Natural killer cell (primary cell): Measurements from ENCODE around the gene FGGY. TPM values are rescaled to one million over a fixed set of nuclear protein-coding genes. Genes with fewer than 3 reads are reported as not detected.

Source experiments
- ATAC-seq, 3 donors: fragments of 150-1000 bp in 2 of 3; fragments of 200-7000 bp in 1 of 3; cut with Tn5 transposase; 1 replicate in 1 of 3; 2 replicates in 2 of 3; pipeline ENCODE4 v1.10.0; 2021; ENCODE audit warnings: mild to moderate bottlenecking in 2 of 3, moderate library complexity in 2 of 3
- DNase-seq, 2 donors: peaks; one replicate each; pipeline versions ENCODE4 v3.0.0 to v3.0.0-alpha.2; 2013 to 2021; ENCODE audit warnings: mixed read lengths in 1 of 2
- H3K27ac ChIP-seq: one replicate; pipeline ENCODE4 v1.5.1; 2013; ENCODE audit warnings: mild to moderate bottlenecking, low read length
- H3K27me3 ChIP-seq: one replicate; pipeline ENCODE4 v1.6.1; 2013; ENCODE audit warnings: low read length; ENCODE audit not compliant: control insufficient read depth, insufficient read depth
- H3K36me3 ChIP-seq: one replicate; pipeline ENCODE4 v1.6.1; 2013; ENCODE audit warnings: low read length; ENCODE audit not compliant: control insufficient read depth, insufficient read depth
- H3K4me1 ChIP-seq: one replicate; pipeline ENCODE4 v1.6.1; 2013; ENCODE audit warnings: low read length; ENCODE audit not compliant: control insufficient read depth, insufficient read depth
- H3K4me3 ChIP-seq: one replicate; pipeline ENCODE4 v1.5.1; 2013; ENCODE audit warnings: low read length
- H3K9me3 ChIP-seq: one replicate; pipeline ENCODE4 v1.6.1; 2013; ENCODE audit warnings: low read length; ENCODE audit not compliant: control insufficient read depth, insufficient read depth
- H3K27ac Mint-ChIP-seq, 2 donors: one replicate each; pipeline ENCODE4 v1.8.0; 2022; ENCODE audit warnings: mild to moderate bottlenecking in 2 of 2, mixed read lengths in 2 of 2, moderate library complexity in 1 of 2
- H3K27me3 Mint-ChIP-seq, 2 donors: one replicate each; pipeline ENCODE4 v1.8.0; 2022; ENCODE audit warnings: low read depth in 2 of 2, mixed read lengths in 2 of 2
- H3K36me3 Mint-ChIP-seq: one replicate; pipeline ENCODE4 v1.8.0; 2022; ENCODE audit warnings: mixed read lengths
- H3K4me1 Mint-ChIP-seq, 2 donors: one replicate each; pipeline ENCODE4 v1.8.0; 2022; ENCODE audit warnings: mixed read lengths in 2 of 2
- H3K4me3 Mint-ChIP-seq: one replicate; pipeline ENCODE4 v1.8.0; 2022; ENCODE audit warnings: mild to moderate bottlenecking, moderate library complexity, mixed read lengths
- H3K9me3 Mint-ChIP-seq, 2 donors: one replicate each; pipeline ENCODE4 v1.8.0; 2022; ENCODE audit warnings: mixed read lengths in 2 of 2
- WGBS: methylation state at CpG from one replicate; pipeline ENCODE4 v1.1.7; 2013; ENCODE audit warnings: missing lambda C conversion rate; ENCODE audit not compliant: insufficient coverage; 5-methylcytosine and 5-hydroxymethylcytosine counted together
- intact Hi-C: fragments of 100-400 bp; cut with micrococcal nuclease; formaldehyde crosslinking; loops from one replicate; pipeline ENCODE4 v1.14.2; 2022
- total RNA-seq, 4 donors: library from RNA; stranded (reverse); fragments of 120-200 nt in 1 of 4; gene quantifications; one replicate each; pipeline versions ENCODE4 v1.2.3 to v1.2.4, GENCODE V29; 2013 to 2022
- TF ChIP-seq, protein P1 (sequence below): fragments of 200-600 bp; IDR thresholded peaks from one replicate; pipeline ENCODE4 v1.8.0; 2022; ENCODE audit warnings: antibody characterized with exemption

Gene FGGY
- total RNA-seq, 3 donors from 2014 or later (not counting 1 experiment from before 2014, with no cell fraction given), result 21.8 to 31.5 (median 21.8) TPM

DNA sequence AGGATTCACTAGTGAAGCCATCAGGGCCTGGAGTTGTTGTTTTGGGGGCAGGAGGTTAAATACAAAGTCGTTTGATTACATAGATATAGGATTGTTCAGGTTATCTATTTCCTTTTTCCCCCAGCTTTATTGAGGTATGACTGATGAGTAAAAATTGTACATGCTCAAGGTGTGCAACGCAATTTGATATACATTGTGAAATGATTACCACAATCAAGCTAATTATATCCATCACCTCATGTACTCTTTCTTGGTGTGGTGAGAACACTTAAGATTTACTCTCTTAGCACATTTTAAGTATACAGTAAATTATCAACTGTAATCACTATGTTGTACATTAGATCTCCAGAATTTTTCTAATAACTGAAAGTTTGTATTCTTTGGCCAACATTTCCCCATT is 6.0 kb downstream of the FGGY start:
- WGBS, result no CpG with 5 or more reads among the region's 2 CpGs
- intact Hi-C loops, result no loop called here
- Histone ChIP-seq H3K36me3 (no peaks in the 10 kb centered on the region), H3K9me3 (peaks cover 4% of the 10 kb centered on the region), H3K4me3 (no peak overlapping the region), H3K4me1 (no peaks in the 10 kb centered on the region), H3K27me3 (no peaks in the 10 kb centered on the region), H3K27ac (no peak overlapping the region)
- TF ChIP-seq, protein P1, sequence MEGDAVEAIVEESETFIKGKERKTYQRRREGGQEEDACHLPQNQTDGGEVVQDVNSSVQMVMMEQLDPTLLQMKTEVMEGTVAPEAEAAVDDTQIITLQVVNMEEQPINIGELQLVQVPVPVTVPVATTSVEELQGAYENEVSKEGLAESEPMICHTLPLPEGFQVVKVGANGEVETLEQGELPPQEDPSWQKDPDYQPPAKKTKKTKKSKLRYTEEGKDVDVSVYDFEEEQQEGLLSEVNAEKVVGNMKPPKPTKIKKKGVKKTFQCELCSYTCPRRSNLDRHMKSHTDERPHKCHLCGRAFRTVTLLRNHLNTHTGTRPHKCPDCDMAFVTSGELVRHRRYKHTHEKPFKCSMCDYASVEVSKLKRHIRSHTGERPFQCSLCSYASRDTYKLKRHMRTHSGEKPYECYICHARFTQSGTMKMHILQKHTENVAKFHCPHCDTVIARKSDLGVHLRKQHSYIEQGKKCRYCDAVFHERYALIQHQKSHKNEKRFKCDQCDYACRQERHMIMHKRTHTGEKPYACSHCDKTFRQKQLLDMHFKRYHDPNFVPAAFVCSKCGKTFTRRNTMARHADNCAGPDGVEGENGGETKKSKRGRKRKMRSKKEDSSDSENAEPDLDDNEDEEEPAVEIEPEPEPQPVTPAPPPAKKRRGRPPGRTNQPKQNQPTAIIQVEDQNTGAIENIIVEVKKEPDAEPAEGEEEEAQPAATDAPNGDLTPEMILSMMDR, result no peak
- ATAC-seq (no peak), DNase-seq (no peak)
- Mint-ChIP-seq H3K9me3 (peaks cover 0 to 14% of the 10 kb centered on the region in 2 donors), H3K36me3 (peaks cover 27% of the 10 kb centered on the region), H3K4me1 (peaks cover 4 to 16% of the 10 kb centered on the region in 2 donors), H3K4me3 (no peak overlapping the region), H3K27ac (no peak overlapping the region), H3K27me3 (no peaks in the 10 kb centered on the region)

DNA sequence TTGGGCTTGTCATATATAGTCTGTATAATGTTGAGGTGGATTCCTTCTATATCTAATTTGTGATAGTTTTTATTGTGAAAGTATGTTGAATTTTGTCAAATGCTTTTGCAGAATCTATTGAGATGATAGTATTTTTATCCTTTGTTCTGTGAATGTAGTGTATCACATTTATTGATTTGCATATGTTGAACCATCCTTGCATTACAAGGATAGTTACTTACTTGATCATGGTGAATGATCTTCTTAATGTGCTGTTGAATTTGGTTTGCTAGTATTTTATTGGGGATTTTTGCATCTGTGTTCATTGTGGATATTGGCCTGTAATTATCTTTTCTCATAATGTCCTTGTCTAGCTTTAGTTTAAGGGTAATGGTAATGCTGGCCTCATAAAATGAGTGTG is 8.3 kb downstream of the FGGY start:
- TF ChIP-seq, protein P1, result no peak
- Histone ChIP-seq H3K27me3 (no peaks in the 10 kb centered on the region), H3K9me3 (peaks cover 4% of the 10 kb centered on the region), H3K4me3 (no peak overlapping the region), H3K27ac (no peak overlapping the region), H3K4me1 (no peaks in the 10 kb centered on the region), H3K36me3 (no peaks in the 10 kb centered on the region)
- H3K9me3 Mint-ChIP-seq, result peaks cover 0 to 14% of the 10 kb centered on the region in 2 donors
- intact Hi-C loops, result no loop called here
- H3K27me3 Mint-ChIP-seq, result no peaks in the 10 kb centered on the region
- H3K4me1 Mint-ChIP-seq, result peaks cover 17 to 30% of the 10 kb centered on the region in 2 donors
- no peak overlapping the region for H3K27ac Mint-ChIP-seq
- ATAC-seq (no peak), DNase-seq (no peak)
- no peak overlapping the region for H3K4me3 Mint-ChIP-seq
- H3K36me3 Mint-ChIP-seq, result peaks cover 27% of the 10 kb centered on the region

DNA sequence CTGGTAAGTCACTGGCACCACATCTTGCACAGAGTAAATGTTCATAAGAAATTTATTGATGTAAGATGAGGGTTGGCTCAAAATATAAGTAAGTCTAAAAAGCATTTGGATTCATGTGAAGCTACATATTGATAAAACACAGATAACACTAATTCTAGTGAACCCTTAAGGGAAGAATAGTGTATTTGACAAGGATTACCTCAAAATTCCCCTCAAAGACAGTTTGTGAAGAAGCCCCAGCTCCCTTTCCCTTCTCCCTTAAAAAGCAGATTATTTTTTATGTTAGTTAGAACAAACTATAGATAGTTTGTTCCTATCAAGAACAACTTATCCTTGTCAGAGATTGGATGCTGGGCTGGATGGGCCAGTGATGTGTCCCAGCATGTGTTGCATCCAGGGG is 10.7 kb downstream of the FGGY start:
- no peak for DNase-seq
- Histone ChIP-seq H3K4me3 (no peak overlapping the region), H3K4me1 (no peaks in the 10 kb centered on the region), H3K9me3 (peaks cover 4% of the 10 kb centered on the region), H3K27me3 (no peaks in the 10 kb centered on the region), H3K27ac (no peak overlapping the region), H3K36me3 (no peaks in the 10 kb centered on the region)
- H3K4me1 Mint-ChIP-seq, result peaks cover 17 to 35% of the 10 kb centered on the region in 2 donors
- TF ChIP-seq, protein P1, result no peak
- no peak for ATAC-seq
- H3K36me3 Mint-ChIP-seq, result peaks cover 22% of the 10 kb centered on the region
- H3K4me3 Mint-ChIP-seq, result peak overlapping the region; percentile 29
- peaks cover 0 to 11% of the 10 kb centered on the region in 2 donors for H3K9me3 Mint-ChIP-seq
- H3K27me3 Mint-ChIP-seq, result no peaks in the 10 kb centered on the region
- no peak overlapping the region for H3K27ac Mint-ChIP-seq
- intact Hi-C loops, result no loop called here

DNA sequence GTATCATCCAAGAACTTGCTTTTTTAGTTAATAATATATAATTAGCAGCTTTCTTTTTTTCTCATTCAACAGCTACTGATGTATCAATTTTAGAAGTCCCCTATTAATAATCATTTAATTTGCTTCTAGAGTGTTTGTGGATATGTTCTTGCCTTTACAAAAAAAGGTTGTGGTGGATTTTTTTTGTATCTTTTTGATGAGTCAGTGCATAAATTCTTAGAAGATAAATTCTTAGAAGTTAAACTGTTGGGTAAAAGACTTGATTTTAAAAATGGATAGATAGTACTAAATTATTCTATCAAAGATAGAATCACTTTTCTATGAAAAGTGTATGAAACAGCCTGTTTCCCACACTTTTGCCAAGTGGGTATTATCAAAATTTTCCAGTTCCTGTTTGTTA is 11.9 kb downstream of the FGGY start:
- H3K9me3 Mint-ChIP-seq, result peaks cover 0 to 11% of the 10 kb centered on the region in 2 donors
- Histone ChIP-seq H3K9me3 (peaks cover 4% of the 10 kb centered on the region), H3K27ac (no peak overlapping the region), H3K4me3 (no peak overlapping the region), H3K36me3 (no peaks in the 10 kb centered on the region), H3K4me1 (no peaks in the 10 kb centered on the region), H3K27me3 (no peaks in the 10 kb centered on the region)
- DNase-seq (no peak), ATAC-seq (no peak)
- no peaks in the 10 kb centered on the region for H3K27me3 Mint-ChIP-seq
- H3K36me3 Mint-ChIP-seq, result peaks cover 22% of the 10 kb centered on the region
- TF ChIP-seq, protein P1, result no peak
- no peak overlapping the region for H3K27ac Mint-ChIP-seq
- H3K4me3 Mint-ChIP-seq, result no peak overlapping the region
- peaks cover 17 to 38% of the 10 kb centered on the region in 2 donors for H3K4me1 Mint-ChIP-seq
- intact Hi-C loops, result no loop called here
